GM23338 (cell line): ENCODE data around the gene ETV2. TPM values are rescaled to one million over a fixed set of nuclear protein-coding genes. Genes with fewer than 3 reads are reported as not detected.

ENCODE experiments used
- ATAC-seq: fragments of 200-7000 bp; cut with Tn5 transposase; 3 replicates; pipeline ENCODE4 v1.9.1; 2020
- DNase-seq: peaks from one replicate; pipeline ENCODE4 v3.0.0-alpha.2; 2015; ENCODE audit warnings: low spot score
- H2AFZ ChIP-seq: fragments of 200-600 bp; sonication (generic); 2 replicates; pipeline ENCODE4 v1.8.0; 2016; ENCODE audit warnings: antibody characterized with exemption, mild to moderate bottlenecking, moderate library complexity
- H3F3A ChIP-seq: fragments of 200-600 bp; sonication (generic); replicated peaks from 2 replicates; pipeline ENCODE4 v1.8.0; 2017; ENCODE audit warnings: antibody characterized with exemption, mixed run types, low read depth
- H3K27ac ChIP-seq: fragments of 200-600 bp; sonication (generic); 2 replicates; pipeline ENCODE4 v1.6.1; 2016; ENCODE audit warnings: low read depth
- H3K27me3 ChIP-seq: fragments of 200-600 bp; sonication (generic); 2 replicates; pipeline ENCODE4 v1.8.0; 2016; ENCODE audit warnings: mild to moderate bottlenecking, mixed run types, moderate library complexity; ENCODE audit not compliant: insufficient read depth
- H3K36me3 ChIP-seq: fragments of 200-600 bp; sonication (generic); 2 replicates; pipeline ENCODE4 v1.8.0; 2016; ENCODE audit warnings: mild to moderate bottlenecking; ENCODE audit not compliant: insufficient read depth
- H3K4me1 ChIP-seq: fragments of 200-600 bp; sonication (generic); 2 replicates; pipeline ENCODE4 v1.8.0; 2016; ENCODE audit warnings: mild to moderate bottlenecking, moderate library complexity; ENCODE audit not compliant: insufficient read depth
- H3K4me2 ChIP-seq: fragments of 200-600 bp; sonication (generic); 2 replicates; pipeline ENCODE4 v1.7.1; 2017; ENCODE audit warnings: mixed run types
- H3K4me3 ChIP-seq: fragments of 200-600 bp; sonication (generic); 2 replicates; pipeline ENCODE4 v1.6.1; 2016; ENCODE audit warnings: mixed run types
- H3K79me2 ChIP-seq: fragments of 200-600 bp; sonication (generic); replicated peaks from 2 replicates; pipeline ENCODE4 v1.8.0; 2017; ENCODE audit warnings: mild to moderate bottlenecking; ENCODE audit not compliant: insufficient read depth
- H3K9me2 ChIP-seq: fragments of 200-600 bp; sonication (generic); 2 replicates; pipeline ENCODE4 v1.8.0; 2017; ENCODE audit not compliant: insufficient read depth
- H4K20me1 ChIP-seq: fragments of 200-600 bp; sonication (generic); replicated peaks from 2 replicates; pipeline ENCODE4 v1.8.0; 2017; ENCODE audit warnings: mild to moderate bottlenecking; ENCODE audit not compliant: insufficient read depth
- H3K27ac Mint-ChIP-seq: 2 replicates; pipeline ENCODE4 v1.8.0; 2020; ENCODE audit warnings: inconsistent platforms, mild to moderate bottlenecking, moderate library complexity, mixed read lengths
- H3K27me3 Mint-ChIP-seq: 3 replicates; pipeline ENCODE4 v1.8.0; 2022; ENCODE audit warnings: low read depth, mild to moderate bottlenecking, moderate library complexity, mixed read lengths, inconsistent platforms; ENCODE audit not compliant: insufficient read depth, poor library complexity
- H3K36me3 Mint-ChIP-seq: 3 replicates; pipeline ENCODE4 v1.8.0; 2021; ENCODE audit warnings: low read depth, mild to moderate bottlenecking, inconsistent platforms, moderate library complexity, mixed read lengths
- H3K4me1 Mint-ChIP-seq: 3 replicates; pipeline ENCODE4 v1.8.0; 2020; ENCODE audit warnings: mild to moderate bottlenecking, inconsistent platforms, mixed read lengths
- H3K4me3 Mint-ChIP-seq: 3 replicates; pipeline ENCODE4 v1.8.0; 2021; ENCODE audit warnings: moderate library complexity, mild to moderate bottlenecking, inconsistent platforms, mixed read lengths
- H3K9me3 Mint-ChIP-seq: 3 replicates; pipeline ENCODE4 v1.8.0; 2020; ENCODE audit warnings: moderate library complexity, mild to moderate bottlenecking, inconsistent platforms, mixed read lengths
- CREB1 ChIP-seq: fragments of 250-450 bp; sonication (Bioruptor Pico); IDR thresholded peaks from 2 replicates; pipeline ENCODE4 v1.5.0; 2020; ENCODE audit warnings: low read depth, mild to moderate bottlenecking, moderate library complexity
- CTCF ChIP-seq, 2 experiments: fragments of 200-600 bp in 1 of 2; sonication (generic) in 1 of 2; conservative IDR thresholded peaks; 2 replicates each; pipeline versions ENCODE4 v1.5.1 to v1.6.1; 2016 to 2017; ENCODE audit warnings: antibody characterized with exemption in 2 of 2, low read depth in 2 of 2, mild to moderate bottlenecking in 2 of 2, moderate library complexity in 1 of 2
- EZH2phosphoT487 ChIP-seq: fragments of 200-600 bp; sonication (generic); IDR thresholded peaks from one replicate; pipeline ENCODE4 v1.8.1; 2018; ENCODE audit warnings: antibody characterized with exemption; ENCODE audit not compliant: unreplicated experiment
- NANOG ChIP-seq: IDR thresholded peaks from 2 replicates; pipeline ENCODE4 v1.6.1; 2016; ENCODE audit warnings: antibody characterized with exemption, borderline replicate concordance
- POLR2AphosphoS5 ChIP-seq: IDR thresholded peaks from 2 replicates; pipeline ENCODE4 v1.6.1; 2016; ENCODE audit warnings: antibody characterized with exemption, low read depth
- STAT1 ChIP-seq: IDR thresholded peaks from one replicate; pipeline ENCODE4 v1.6.1; 2016; ENCODE audit warnings: antibody characterized with exemption; ENCODE audit not compliant: unreplicated experiment
- ZNF114 ChIP-seq: fragments of 250-450 bp; sonication (Bioruptor Pico); IDR thresholded peaks from 2 replicates; pipeline ENCODE4 v1.5.0; 2020; ENCODE audit warnings: mild to moderate bottlenecking, moderate library complexity
- ZNF331 ChIP-seq: fragments of 250-450 bp; sonication (Bioruptor Pico); IDR thresholded peaks from 2 replicates; pipeline ENCODE4 v1.5.0; 2020; ENCODE audit warnings: low read depth, mild to moderate bottlenecking, moderate library complexity
- ZNF462 ChIP-seq: fragments of 250-450 bp; sonication (Bioruptor Pico); IDR thresholded peaks from 2 replicates; pipeline ENCODE4 v1.5.0; 2020; ENCODE audit warnings: mild to moderate bottlenecking, moderate library complexity
- polyA plus RNA-seq: library from polyadenylated mRNA; unstranded; fragments of >200 nt; fragmentation: Nextera tagmentation; extraction: Ambion mirVana; gene quantifications from 2 replicates; pipeline ENCODE4 v1.2.1, GENCODE V29; 2016
- total RNA-seq: library from RNA; depleted of rRNA; stranded (reverse); fragments of >200 nt; shearing (Covaris generic); gene quantifications from 2 replicates; pipeline ENCODE4 v1.2.3, GENCODE V29; 2014

The ETV2 gene
- total and polyA plus RNA-seq, 2 experiments from 2014 or later, result 0.87 to 1.5 TPM

- TF ChIP-seq ZNF462 (CRISPR knock-in tag) (no peak), EZH2phosphoT487 (no peak), POLR2AphosphoS5 (no peak)
Measured at GRCh38 chr19:35661995-35662340, 20.4 kb downstream of the ETV2 start (continued).

- H4K20me1 ChIP-seq, result no peaks in the 10 kb centered on the region
- H3K36me3 Mint-ChIP-seq, result peaks cover 4% of the 10 kb centered on the region; the same call in 2 of the 3 replicates
- H3K9me3 Mint-ChIP-seq, result no peaks in the 10 kb centered on the region; the same call in 2 of the 3 replicates
- H2AFZ ChIP-seq, result no peak overlapping the region
- no peaks in the 10 kb centered on the region for H3K36me3 ChIP-seq
- H3K79me2 ChIP-seq, result no peaks in the 10 kb centered on the region
- no peaks in the 10 kb centered on the region for H3K4me1 Mint-ChIP-seq
- no peak overlapping the region for H3K27ac Mint-ChIP-seq
- no peaks in the 10 kb centered on the region for H3K27me3 ChIP-seq
- no peaks in the 10 kb centered on the region for H3K9me2 ChIP-seq
- H3K4me1 ChIP-seq, result no peaks in the 10 kb centered on the region
- no peak for ATAC-seq
- H3F3A ChIP-seq, result no peaks in the 10 kb centered on the region
- H3K4me3 ChIP-seq, result no peak overlapping the region
- H3K27me3 Mint-ChIP-seq, result peaks cover 12% of the 10 kb centered on the region
- H3K4me3 Mint-ChIP-seq, result no peak overlapping the region
- DNase-seq, result no peak
- H3K4me2 ChIP-seq, result no peak overlapping the region
- H3K27ac ChIP-seq, result no peak overlapping the region
- TF ChIP-seq CTCF (conservative IDR thresholded peaks at IDR 0.05; ENCODE audit: low read depth in 2 of 2) (no peak), CREB1 (no peak), ZNF462 (CRISPR knock-in tag) (no peak), ZNF114 (no peak), ZNF331 (CRISPR knock-in tag) (no peak), STAT1 (no peak), NANOG (no peak)
Measured at GRCh38 chr19:35663981-35664380, 22.4 kb downstream of the ETV2 start.
